Esophagus squamous epithelium (tissue), 5 donors: Measurements from ENCODE around the gene ZMYND15. TPM values are rescaled to one million over a fixed set of nuclear protein-coding genes. Genes with fewer than 3 reads are reported as not detected.
"Not testable (repeated sequence)": the region's sequence is repeated elsewhere in the genome, so short reads cannot be mapped to it uniquely, and the experiment has no call there.

Experiments used
- DNase-seq: peaks from one replicate; lab custom pipeline; 2025; lab: John Stamatoyannopoulos, UW
- H3K27ac ChIP-seq, 4 donors: fragments of 200-600 bp; sonication (generic); one replicate each; pipeline ENCODE4 v1.5.1; 2016 to 2019; ENCODE audit warnings: mild to moderate bottlenecking in 1 of 4
- H3K27me3 ChIP-seq, 4 donors: fragments of 200-600 bp; sonication (generic); 1 replicate in 3 of 4; 2 replicates in 1 of 4; pipeline versions ENCODE4 v1.5.1 to v1.6.0; 2017 to 2021; ENCODE audit warnings: antibody characterized with exemption in 1 of 4
- H3K36me3 ChIP-seq, 3 donors: fragments of 200-600 bp; sonication (generic); one replicate each; pipeline ENCODE4 v1.5.1; 2016 to 2019
- H3K4me1 ChIP-seq, 3 donors: fragments of 200-600 bp; sonication (generic); one replicate each; pipeline ENCODE4 v1.5.1; 2017 to 2019
- H3K4me3 ChIP-seq, 4 donors: fragments of 200-600 bp; sonication (generic); 1 replicate in 3 of 4; 2 replicates in 1 of 4; pipeline ENCODE4 v1.5.1; 2016 to 2019; ENCODE audit warnings: mild to moderate bottlenecking in 2 of 4, moderate library complexity in 1 of 4
- H3K9me3 ChIP-seq, 3 donors: fragments of 200-600 bp; sonication (generic); one replicate each; pipeline ENCODE4 v1.5.1; 2016 to 2019
- CTCF ChIP-seq, 6 experiments: fragments of 450-650 bp in 4 of 6; fragments of 200-600 bp in 2 of 6; sonication (generic) in 2 of 6; IDR thresholded peaks; one replicate each; pipeline ENCODE4 v1.5.1; 2016 to 2019; ENCODE audit warnings: antibody characterized with exemption in 6 of 6, mild to moderate bottlenecking in 4 of 6, moderate library complexity in 4 of 6
- POLR2A ChIP-seq, 4 donors: fragments of 450-650 bp; IDR thresholded peaks; one replicate each; pipeline ENCODE4 v1.6.1; 2017; ENCODE audit warnings: antibody characterized with exemption in 4 of 4, mild to moderate bottlenecking in 4 of 4, moderate library complexity in 3 of 4
- WGBS, 2 donors: methylation state at CpG; one replicate each; pipeline ENCODE4 v1.1.5; 2018; 5-methylcytosine and 5-hydroxymethylcytosine counted together
- intact Hi-C: fragments of 100-400 bp; cut with DNase I; formaldehyde crosslinking; loops from one replicate; pipeline ENCODE4 v1.15.0; 2022
- total RNA-seq, 4 donors: library from RNA; depleted of rRNA; stranded (reverse); fragments of >200 nt; gene quantifications; one replicate each; pipeline ENCODE4 v1.1.0, GENCODE V29; 2016
- donor health status: DM: yes; HTN: yes; CAD: no.

Gene ZMYND15
- total RNA-seq, 4 donors from 2014 or later = 1.1 to 1.7 TPM; not detected in 2

- H3K4me3 ChIP-seq = peak overlapping the region; percentile 2 to 81 (median 72)
- WGBS, 2 donors = 46 to 53% methylated on average over 5 to 6 of the region's 6 CpGs
- H3K27ac ChIP-seq = peak overlapping the region in 3 of 4 donors; percentile 86 to 93 (median 90)
- DNase-seq = no peak
- intact Hi-C loops = no loop called here
- TF ChIP-seq POLR2A (IDR thresholded peaks at IDR 0.05) = no peak
- no peak for TF ChIP-seq CTCF (IDR thresholded peaks at IDR 0.05)
- H3K4me1 ChIP-seq = peaks cover 5 to 53% (median 15%) of the 10 kb centered on the region in 3 donors
- H3K27me3 ChIP-seq = no peaks in the 10 kb centered on the region
- H3K9me3 ChIP-seq = no peaks in the 10 kb centered on the region
- peaks cover 0 to 10% (median 0%) of the 10 kb centered on the region in 3 donors for H3K36me3 ChIP-seq
Observed at GRCh38 chr17:4711661-4712181, 27.9 kb upstream of the ZMYND15 start.

GRCh38 chr17:4712526-4712925 lies 27.1 kb upstream of the ZMYND15 start:
- 71 to 100% methylated on average over 3 of the region's 3 CpGs for whole genome bisulfite sequencing, 2 donors
- H3K27me3 ChIP-seq = no peaks in the 10 kb centered on the region
- TF ChIP-seq CTCF (IDR thresholded peaks at IDR 0.05) (no peak), POLR2A (IDR thresholded peaks at IDR 0.05) (no peak)
- peak overlapping the region in 3 of 4 donors; percentile 86 to 93 (median 90) for H3K27ac ChIP-seq
- H3K9me3 ChIP-seq = no peaks in the 10 kb centered on the region
- no peak for DNase-seq
- H3K36me3 ChIP-seq = peaks cover 0 to 18% (median 0%) of the 10 kb centered on the region in 3 donors
- peak overlapping the region in 2 of 4 donors; percentile 78 to 81 for H3K4me3 ChIP-seq
- intact Hi-C loops = no loop called here
- H3K4me1 ChIP-seq = peaks cover 5 to 53% (median 15%) of the 10 kb centered on the region in 3 donors

GRCh38 chr17:4714340-4715062 lies 25.1 kb upstream of the ZMYND15 start:
- H3K27me3 ChIP-seq, DNase-seq, H3K9me3 ChIP-seq, intact Hi-C loops: not testable (repeated sequence)
- Histone ChIP-seq H3K36me3 (peaks cover 0 to 37% (median 7%) of the 10 kb centered on the region in 3 donors), H3K27ac (peak overlapping the region in 2 of 4 donors; percentile 44 to 50), H3K4me3 (peak overlapping the region in 1 of 4 donors; percentile 6), H3K4me1 (peaks cover 5 to 47% (median 15%) of the 10 kb centered on the region in 3 donors)
- WGBS, 2 donors = 59 to 72% methylated on average over 4 to 7 of the region's 15 CpGs

- intact Hi-C loops = no loop called here
- 57 to 83% methylated on average over 1 to 3 of the region's 11 CpGs for WGBS, 2 donors
- no peak for DNase-seq
- no peak for TF ChIP-seq CTCF (IDR thresholded peaks at IDR 0.05)
- no peak for TF ChIP-seq POLR2A (IDR thresholded peaks at IDR 0.05)
- Histone ChIP-seq H3K27me3 (no peaks in the 10 kb centered on the region), H3K9me3 (no peaks in the 10 kb centered on the region), H3K36me3 (peaks cover 0 to 44% (median 7%) of the 10 kb centered on the region in 3 donors), H3K4me3 (peak overlapping the region in 1 of 4 donors; percentile 6), H3K27ac (peak overlapping the region in 2 of 4 donors; percentile 44 to 50), H3K4me1 (peaks cover 5 to 40% (median 15%) of the 10 kb centered on the region in 3 donors)
Observed at GRCh38 chr17:4715063-4715744, 24.4 kb upstream of the ZMYND15 start.

GRCh38 chr17:4716081-4716480 lies 23.6 kb upstream of the ZMYND15 start:
- Histone ChIP-seq H3K36me3 (peaks cover 0 to 50% (median 7%) of the 10 kb centered on the region in 3 donors), H3K4me3 (no peak overlapping the region), H3K27me3 (no peaks in the 10 kb centered on the region), H3K4me1 (peaks cover 2 to 34% (median 13%) of the 10 kb centered on the region in 3 donors), H3K27ac (no peak overlapping the region), H3K9me3 (no peaks in the 10 kb centered on the region)
- WGBS, 2 donors = 96 to 98% methylated on average over 4 to 5 of the region's 10 CpGs
- TF ChIP-seq CTCF (IDR thresholded peaks at IDR 0.05) (no peak), POLR2A (IDR thresholded peaks at IDR 0.05) (no peak)
- DNase-seq = no peak
- intact Hi-C loops = no loop called here
